ENCODE measurements around the gene DDR1.

Gene DDR1

GRCh38 chr6:30881392-30882203 is 2.7 kb upstream of the DDR1 start:
- DNase-seq (ENCODE audit: low read depth in 2 of 2), result no peak

GRCh38 chr6:30882204-30882758 is 2.0 kb upstream of the DDR1 start:
- no peak for DNase-seq (ENCODE audit: low read depth in 2 of 2)

GRCh38 chr6:30882759-30883684 is 1.3 kb upstream of the DDR1 start:
- DNase-seq (ENCODE audit: low read depth in 2 of 2), result no peak

GRCh38 chr6:30884521-30885480 is 482 bp downstream of the DDR1 start:
- no peak for DNase-seq (ENCODE audit: low read depth in 2 of 2)

- DNase-seq (ENCODE audit: low read depth in 2 of 2), result no peak
Observed at GRCh38 chr6:30885481-30885998, 1.2 kb downstream of the DDR1 start.

- no peak for DNase-seq (ENCODE audit: low read depth in 2 of 2)
Observed at GRCh38 chr6:30885999-30886896, 1.9 kb downstream of the DDR1 start.

- no peak for DNase-seq (ENCODE audit: low read depth in 2 of 2)
Observed at GRCh38 chr6:30886897-30887255, 2.6 kb downstream of the DDR1 start.

GRCh38 chr6:30887901-30888815 is 3.8 kb downstream of the DDR1 start:
- DNase-seq (ENCODE audit: low read depth in 2 of 2), result no peak

GRCh38 chr6:30888816-30889495 is 4.6 kb downstream of the DDR1 start:
- no peak for DNase-seq (ENCODE audit: low read depth in 2 of 2)

GRCh38 chr6:30889496-30889885 is 5.2 kb downstream of the DDR1 start:
- no peak for DNase-seq (ENCODE audit: low read depth in 2 of 2)

- no peak for DNase-seq (ENCODE audit: low read depth in 2 of 2)
Observed at GRCh38 chr6:30889921-30890645, 5.8 kb downstream of the DDR1 start.

GRCh38 chr6:30890646-30891449 is 6.5 kb downstream of the DDR1 start:
- no peak for DNase-seq (ENCODE audit: low read depth in 2 of 2)

- DNase-seq (ENCODE audit: low read depth in 2 of 2), result no peak
Observed at GRCh38 chr6:30891450-30891723, 7.1 kb downstream of the DDR1 start.

- DNase-seq (ENCODE audit: low read depth in 2 of 2), result no peak
Observed at GRCh38 chr6:30891816-30892538, 7.7 kb downstream of the DDR1 start.

GRCh38 chr6:30893001-30893591 is 8.8 kb downstream of the DDR1 start:
- DNase-seq (ENCODE audit: low read depth in 2 of 2), result no peak

GRCh38 chr6:30893666-30894065 is 9.3 kb downstream of the DDR1 start:
- DNase-seq (ENCODE audit: low read depth in 2 of 2), result no peak
